ENCODE results near the gene HRK.
"Not testable (repeated sequence)": the region's sequence is repeated elsewhere in the genome, so short reads cannot be mapped to it uniquely, and the experiment has no call there.

Gene HRK

GRCh38 chr12:116818341-116818856 lies 62.8 kb downstream of the HRK start:
- DNase-seq, result peak; percentile 3

DNA sequence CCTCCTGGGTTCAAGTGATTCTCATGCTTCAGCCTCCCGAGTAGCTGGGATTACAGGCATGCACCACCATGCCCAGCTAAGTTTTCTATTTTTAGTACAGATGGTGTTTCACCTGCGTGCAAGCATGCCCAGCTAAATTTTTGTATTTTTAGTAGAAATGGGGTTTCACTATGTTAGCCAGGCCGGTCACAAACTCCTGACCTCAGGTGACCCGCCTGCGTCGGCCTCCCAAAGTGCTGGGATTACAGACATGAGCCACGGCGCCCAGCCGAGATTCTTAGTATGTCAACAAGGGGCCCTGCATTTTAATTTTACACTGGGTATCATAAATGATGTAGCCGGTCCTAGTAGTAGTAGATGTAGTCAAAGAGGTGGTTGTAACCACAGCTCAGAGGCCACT lies 66.5 kb downstream of the HRK start:
- DNase-seq, result not testable (repeated sequence)

DNA sequence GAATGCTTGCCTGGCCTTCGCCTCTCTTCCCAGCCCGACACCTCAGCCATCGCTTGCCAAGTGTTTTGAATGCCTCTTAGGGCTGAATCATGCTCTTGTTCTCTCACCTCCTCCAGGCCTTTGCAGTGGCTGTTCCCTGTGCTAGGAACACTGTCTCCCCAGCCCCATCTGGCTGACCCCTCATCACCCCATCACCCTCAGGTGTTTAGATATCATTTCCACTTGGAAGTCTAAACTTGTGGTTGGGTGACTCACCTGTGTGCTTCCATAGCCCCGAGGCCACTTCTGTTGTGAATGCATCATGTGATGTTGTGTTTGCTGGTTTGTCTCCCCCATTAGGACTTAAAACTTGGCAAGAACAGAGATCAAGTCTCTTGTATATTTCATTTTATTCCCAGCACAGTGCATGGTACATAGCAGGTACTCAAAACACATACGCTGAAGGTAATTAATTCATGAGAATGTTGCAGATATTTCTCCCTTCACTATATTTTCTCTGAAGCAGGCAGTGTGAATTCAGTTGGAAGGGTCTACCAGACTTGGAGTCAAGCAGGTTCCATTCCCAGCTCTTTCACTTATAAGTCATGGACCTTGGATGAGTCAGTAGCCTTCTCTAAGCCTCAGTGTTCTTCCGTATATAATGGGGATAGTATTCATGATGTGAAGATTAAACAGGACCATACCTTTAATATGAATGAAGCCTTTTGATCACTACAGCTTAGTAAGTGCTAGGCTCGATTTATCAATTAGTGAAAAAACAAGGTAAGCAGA lies 67.8 kb downstream of the HRK start:
- no peak for DNase-seq

DNA sequence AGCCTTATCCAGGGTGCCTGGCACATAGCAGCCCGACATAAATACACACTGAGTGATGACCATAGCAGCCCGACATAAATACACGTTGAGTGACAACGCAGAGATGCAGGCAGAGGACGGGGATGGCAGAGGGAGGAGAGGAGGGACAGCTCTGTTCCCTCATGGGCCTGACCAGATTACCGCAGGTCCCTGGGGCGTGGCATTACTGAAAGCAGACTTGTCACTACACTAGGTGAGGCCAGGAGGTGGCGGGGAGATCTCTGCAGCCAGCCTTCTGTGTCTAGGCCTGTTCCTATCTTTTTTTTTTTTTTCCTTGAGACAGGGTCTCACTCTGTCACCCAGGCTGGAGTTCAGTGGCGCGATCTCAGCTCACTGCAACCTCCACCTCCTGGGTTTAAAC lies 69.0 kb downstream of the HRK start:
- DNase-seq, result no peak

DNA sequence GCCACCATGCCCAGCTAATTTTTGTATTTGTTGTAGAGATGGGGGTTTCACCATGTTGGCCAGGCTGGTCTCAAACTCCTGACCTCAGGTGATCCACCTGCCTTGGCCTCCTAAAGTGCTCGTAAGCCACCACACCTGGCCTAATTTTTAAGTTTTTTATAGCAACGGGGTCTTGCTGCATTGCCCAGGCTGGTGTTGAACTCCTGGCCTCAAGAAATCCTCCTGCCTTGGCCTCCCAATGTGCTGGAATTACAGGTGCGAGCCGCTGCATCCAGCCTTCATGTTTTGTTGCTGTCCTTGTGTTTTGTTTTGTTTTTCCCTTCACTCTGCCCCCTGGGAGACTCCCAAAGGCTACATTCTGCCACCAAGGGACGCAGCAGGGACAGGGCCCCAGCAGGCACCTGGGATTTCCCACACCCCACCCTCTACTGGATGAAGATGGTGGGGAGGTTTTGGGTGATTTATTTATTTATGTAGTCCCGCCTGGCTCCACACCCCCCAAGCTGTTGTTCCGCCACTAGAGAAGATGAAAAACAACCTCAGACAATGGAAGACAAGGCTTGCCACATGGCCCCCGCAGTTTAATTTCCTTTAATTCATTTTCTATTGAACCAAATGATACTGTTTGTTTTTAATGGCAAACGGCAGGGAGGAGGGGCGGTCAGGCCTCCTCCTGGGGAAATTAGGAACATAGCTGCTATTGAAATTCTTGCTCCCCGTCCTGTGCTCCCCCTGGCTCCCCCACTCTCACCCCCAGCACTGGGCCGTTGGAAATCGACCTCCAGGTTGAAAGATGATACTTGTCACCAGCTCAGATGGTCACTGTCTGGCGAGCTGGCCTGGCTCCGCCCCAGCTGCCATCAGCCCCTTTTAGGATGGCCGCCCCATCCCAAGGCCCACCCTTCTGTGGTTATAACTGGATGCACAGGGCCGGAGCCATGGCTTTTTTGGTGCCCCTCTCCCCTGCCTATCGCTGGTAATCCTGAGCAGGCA lies 72.8 kb downstream of the HRK start:
- DNase-seq, result no peak

GRCh38 chr12:116807546-116807945 lies 73.7 kb downstream of the HRK start:
- DNase-seq, result no peak

- DNase-seq, result no peak
Measured at GRCh38 chr12:116806845-116807440, 74.3 kb downstream of the HRK start.

All from activated CD4-positive, alpha-beta T cell treated with anti-CD3 and anti-CD28 coated beads, Interleukin-2, amount 50 U/mL, for 16 hours (primary cell).